Measurements from ENCODE around the gene EPHA2.

GRCh38 chr1:16119504-16119903, 36.4 kb downstream of the EPHA2 start:
- TF ChIP-seq CTCF (IDR thresholded peaks at IDR 0.05; ENCODE audit: low read depth, low read length, missing input control) (no peak), SP1 (IDR thresholded peaks at IDR 0.05) (no peak), REST (IDR thresholded peaks at IDR 0.05) (no peak), ATF3 (IDR thresholded peaks at IDR 0.05) (no peak), TAF1 (conservative IDR thresholded peaks at IDR 0.05) (no peak), NR2F2 (IDR thresholded peaks at IDR 0.05) (no peak), JUND (IDR thresholded peaks at IDR 0.05) (no peak), YY1 (IDR thresholded peaks at IDR 0.05) (no peak), MAX (IDR thresholded peaks at IDR 0.05) (no peak), GABPA (IDR thresholded peaks at IDR 0.05 in 1 of 2, conservative IDR thresholded peaks at IDR 0.05 in 1 of 2) (no peak), RAD21 (IDR thresholded peaks at IDR 0.05) (no peak), HNF4A (conservative IDR thresholded peaks at IDR 0.05) (no peak), RXRA (IDR thresholded peaks at IDR 0.05) (no peak), FOXA2 (IDR thresholded peaks at IDR 0.05) (no peak)

Data from liver (tissue), 3 donors.